ENCODE results near the gene ZNF787. TPM values are rescaled to one million over a fixed set of nuclear protein-coding genes. Genes with fewer than 3 reads are reported as not detected.

ZNF787 gene
- total and polyA plus RNA-seq, 10 of the 15 experiments (the other 5 are each of a cell fraction or from before 2014, with no cell fraction given), result 0.23 to 39.9 (median 4.1) TPM

DNA sequence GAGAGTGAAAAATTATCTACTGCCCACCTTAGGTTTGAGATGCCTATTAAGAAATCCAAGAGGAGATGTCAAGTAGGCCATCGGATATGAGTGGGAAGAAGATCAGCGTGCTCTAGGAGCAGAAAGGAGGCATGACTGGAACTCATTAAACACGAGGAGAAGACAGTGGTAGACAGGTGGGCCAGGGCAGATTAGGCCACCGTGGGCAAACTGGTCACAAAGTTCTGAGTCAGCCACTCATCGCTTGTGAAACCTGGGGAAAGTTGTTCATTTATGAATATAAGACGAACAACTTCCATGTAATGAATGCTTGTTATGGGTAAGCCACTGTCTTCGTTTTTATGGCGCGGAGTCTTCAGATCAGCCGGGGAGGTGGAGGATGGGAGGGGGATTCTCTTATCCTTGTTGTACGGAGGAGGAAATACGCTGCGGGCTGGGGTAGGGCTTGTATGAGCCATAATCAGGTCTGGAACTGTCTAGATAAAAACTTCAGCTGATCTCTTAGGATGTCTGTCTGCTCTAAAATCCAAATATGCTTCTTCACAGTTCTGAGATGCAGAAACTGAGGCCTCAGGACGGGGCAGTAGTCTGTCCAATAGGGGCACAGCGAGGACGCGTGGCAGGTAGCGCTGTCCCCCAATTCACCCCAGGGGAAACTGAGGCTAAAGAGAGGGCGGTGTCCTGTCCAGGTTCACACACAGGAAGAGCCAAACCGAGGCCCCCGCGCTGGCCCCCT, 18.9 kb upstream of the ZNF787 start:
- peaks cover 20% of the 10 kb centered on the region for H3K79me2 ChIP-seq (ENCODE audit: control insufficient read depth, insufficient read depth, low read length)
- 34% methylated on average over 22 of the region's 22 CpGs for WGBS (ENCODE audit: insufficient coverage, insufficient replicate concordance, low lambda C conversion rate, missing lambda C conversion rate)
- TF ChIP-seq, protein P1, sequence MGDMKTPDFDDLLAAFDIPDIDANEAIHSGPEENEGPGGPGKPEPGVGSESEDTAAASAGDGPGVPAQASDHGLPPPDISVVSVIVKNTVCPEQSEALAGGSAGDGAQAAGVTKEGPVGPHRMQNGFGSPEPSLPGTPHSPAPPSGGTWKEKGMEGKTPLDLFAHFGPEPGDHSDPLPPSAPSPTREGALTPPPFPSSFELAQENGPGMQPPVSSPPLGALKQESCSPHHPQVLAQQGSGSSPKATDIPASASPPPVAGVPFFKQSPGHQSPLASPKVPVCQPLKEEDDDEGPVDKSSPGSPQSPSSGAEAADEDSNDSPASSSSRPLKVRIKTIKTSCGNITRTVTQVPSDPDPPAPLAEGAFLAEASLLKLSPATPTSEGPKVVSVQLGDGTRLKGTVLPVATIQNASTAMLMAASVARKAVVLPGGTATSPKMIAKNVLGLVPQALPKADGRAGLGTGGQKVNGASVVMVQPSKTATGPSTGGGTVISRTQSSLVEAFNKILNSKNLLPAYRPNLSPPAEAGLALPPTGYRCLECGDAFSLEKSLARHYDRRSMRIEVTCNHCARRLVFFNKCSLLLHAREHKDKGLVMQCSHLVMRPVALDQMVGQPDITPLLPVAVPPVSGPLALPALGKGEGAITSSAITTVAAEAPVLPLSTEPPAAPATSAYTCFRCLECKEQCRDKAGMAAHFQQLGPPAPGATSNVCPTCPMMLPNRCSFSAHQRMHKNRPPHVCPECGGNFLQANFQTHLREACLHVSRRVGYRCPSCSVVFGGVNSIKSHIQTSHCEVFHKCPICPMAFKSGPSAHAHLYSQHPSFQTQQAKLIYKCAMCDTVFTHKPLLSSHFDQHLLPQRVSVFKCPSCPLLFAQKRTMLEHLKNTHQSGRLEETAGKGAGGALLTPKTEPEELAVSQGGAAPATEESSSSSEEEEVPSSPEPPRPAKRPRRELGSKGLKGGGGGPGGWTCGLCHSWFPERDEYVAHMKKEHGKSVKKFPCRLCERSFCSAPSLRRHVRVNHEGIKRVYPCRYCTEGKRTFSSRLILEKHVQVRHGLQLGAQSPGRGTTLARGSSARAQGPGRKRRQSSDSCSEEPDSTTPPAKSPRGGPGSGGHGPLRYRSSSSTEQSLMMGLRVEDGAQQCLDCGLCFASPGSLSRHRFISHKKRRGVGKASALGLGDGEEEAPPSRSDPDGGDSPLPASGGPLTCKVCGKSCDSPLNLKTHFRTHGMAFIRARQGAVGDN (IDR thresholded peaks at IDR 0.05), result no peak
- TF ChIP-seq SMARCA5 (IDR thresholded peaks at IDR 0.05) (0 out of 2 replicates have a peak, but pooled peaks have one; percentile 40), BACH1 (IDR thresholded peaks at IDR 0.05; ENCODE audit: borderline replicate concordance) (0 out of 2 replicates have a peak, but pooled peaks have one; percentile 14), SMC3 (IDR thresholded peaks at IDR 0.05; ENCODE audit: borderline replicate concordance, low read length) (no peak), RCOR1 (conservative IDR thresholded peaks at IDR 0.05; ENCODE audit: low read depth, low read length) (no peak)
- intact Hi-C loops (cut with micrococcal nuclease; ENCODE audit: unreplicated experiment), result no loop called here
- peak overlapping the region; percentile 75 for H3K4me3 ChIP-seq
- H3K27ac ChIP-seq (ENCODE audit: control insufficient read depth, insufficient read depth), result peak overlapping the region; percentile 82
- no peaks in the 10 kb centered on the region for H3K9me3 ChIP-seq (replicated peaks; ENCODE audit: control insufficient read depth, insufficient read depth, low read length)
- no peak for DNase-seq (ENCODE audit: low read depth, low spot score)
- POLR2A ChIA-PET, result interaction anchor here (5.6 kb wide), 1 partner anchor 18 kb away, joined by 29 read pairs; the partner anchor contains the start of gene ZNF787
- RAD21 ChIA-PET (ENCODE audit: unreplicated experiment), result interaction anchor here (1.2 kb wide), 1 partner anchor 69 kb away, joined by 3 read pairs; no protein-coding TSS in a partner anchor
- FAIRE-seq, result no peak
- no peaks in the 10 kb centered on the region for H3K27me3 ChIP-seq (replicated peaks in 1 of 2; ENCODE audit: control insufficient read depth in 2 of 2, insufficient read depth in 2 of 2, low read length in 1 of 2)
- TSS peak; percentile 90 for BruUV-seq (replicated peaks)
- SMC1A ChIA-PET (ENCODE audit: uncharacterized antibody, unreplicated experiment), result no interaction called here
- H3K4me1 ChIP-seq (ENCODE audit: control insufficient read depth, insufficient read depth, low read length), result peaks cover 15% of the 10 kb centered on the region
- CTCF ChIA-PET, result interaction anchor here (1.0 to 1.5 kb wide), 2 partner anchors 93 to 209 kb away, joined by 3 read pairs; no protein-coding TSS in a partner anchor
- H3K9ac ChIP-seq (ENCODE audit: control insufficient read depth, insufficient read depth, low read length), result peak overlapping the region; percentile 82
- peak overlapping the region; percentile 91 for H2AFZ ChIP-seq (ENCODE audit: control insufficient read depth, low read depth, low read length)
- H3K36me3 ChIP-seq (ENCODE audit: control insufficient read depth in 2 of 2, insufficient read depth in 2 of 2, low read length in 1 of 2), result peaks cover 0 to 5% of the 10 kb centered on the region in 2 experiments; a peak in 2 of 4 replicates
- no peaks in the 10 kb centered on the region for H4K20me1 ChIP-seq (ENCODE audit: control insufficient read depth, insufficient read depth)
- in situ Hi-C loops (cut with MboI), result loop anchor here (25.0 kb wide), 1 partner anchor 1672 kb away; the partner anchor contains the start of gene ZNF552
- H3K4me2 ChIP-seq (ENCODE audit: control insufficient read depth, insufficient read depth), result peak overlapping the region; percentile 93
- ATAC-seq, result no peak

Measured in GM12878 (cell line).